Neural cell (in vitro differentiated cells): Measurements from ENCODE around the gene MAFB. TPM values are rescaled to one million over a fixed set of nuclear protein-coding genes. Genes with fewer than 3 reads are reported as not detected.

Experiments used
- H2AFZ ChIP-seq: fragments of 200-600, 300-800 bp; sonication (generic), shearing (Covaris generic); 2 replicates; pipeline ENCODE4 v1.6.0; 2014; ENCODE audit warnings: low read depth, mild to moderate bottlenecking, antibody characterized with exemption, low read length, moderate library complexity
- H3F3A ChIP-seq: fragments of 200-600 bp; shearing (Covaris generic); 2 replicates; pipeline ENCODE4 v1.6.1; 2016; ENCODE audit warnings: mild to moderate bottlenecking, moderate library complexity, mixed read lengths, antibody characterized with exemption, low read length; ENCODE audit not compliant: insufficient read depth, poor library complexity, severe bottlenecking
- H3K27ac ChIP-seq: fragments of 200-600, 300-800 bp; sonication (generic), shearing (Covaris generic); 2 replicates; pipeline ENCODE4 v1.5.1; 2014; ENCODE audit warnings: mild to moderate bottlenecking, low read length, moderate library complexity
- H3K27me3 ChIP-seq: fragments of 300-800, 200-600 bp; sonication (generic), shearing (Covaris generic); 2 replicates; pipeline ENCODE4 v1.6.0; 2014; ENCODE audit warnings: mild to moderate bottlenecking, low read depth, low read length, moderate library complexity; ENCODE audit not compliant: insufficient read depth
- H3K36me3 ChIP-seq: fragments of 300-800, 200-600 bp; sonication (generic), shearing (Covaris generic); 2 replicates; pipeline ENCODE4 v1.5.1; 2014; ENCODE audit warnings: mild to moderate bottlenecking, antibody characterized with exemption, low read length, moderate library complexity; ENCODE audit not compliant: insufficient read depth
- H3K4me2 ChIP-seq: fragments of 300-800, 200-600 bp; sonication (generic), shearing (Covaris generic); 2 replicates; pipeline ENCODE4 v1.6.0; 2014; ENCODE audit warnings: mild to moderate bottlenecking, low read length
- H3K4me3 ChIP-seq: fragments of 300-800, 200-600 bp; sonication (generic), shearing (Covaris generic); 2 replicates; pipeline ENCODE4 v1.5.1; 2014; ENCODE audit warnings: mild to moderate bottlenecking, low read length, moderate library complexity
- H3K79me2 ChIP-seq: fragments of 200-600 bp; shearing (Covaris generic); replicated peaks from 2 replicates; pipeline ENCODE4 v1.6.0; 2014; ENCODE audit warnings: mild to moderate bottlenecking, low read length, moderate library complexity; ENCODE audit not compliant: insufficient read depth
- H3K9ac ChIP-seq: fragments of 300-800, 200-600 bp; sonication (generic), shearing (Covaris generic); 2 replicates; pipeline ENCODE4 v1.6.1; 2016; ENCODE audit warnings: mild to moderate bottlenecking, low read length, mixed read lengths
- H3K9me2 ChIP-seq: fragments of 200-600 bp; shearing (Covaris generic); 2 replicates; pipeline ENCODE4 v1.6.1; 2016; ENCODE audit warnings: mild to moderate bottlenecking, low read length, mixed read lengths; ENCODE audit not compliant: insufficient read depth
- H3K9me3 ChIP-seq: fragments of 200-600, 300-800 bp; sonication (generic), shearing (Covaris generic); 2 replicates; pipeline ENCODE4 v1.6.1; 2016; ENCODE audit warnings: mild to moderate bottlenecking, mixed run types, low read length, moderate library complexity, mixed read lengths
- H4K20me1 ChIP-seq: fragments of 200-600 bp; shearing (Covaris generic); 2 replicates; pipeline ENCODE4 v1.6.1; 2016; ENCODE audit warnings: mild to moderate bottlenecking, mixed run types; ENCODE audit not compliant: insufficient read depth
- EP300 ChIP-seq: fragments of 450-650 bp; conservative IDR thresholded peaks from 2 replicates; pipeline ENCODE4 v1.6.1; 2014; ENCODE audit warnings: antibody characterized with exemption, mild to moderate bottlenecking, moderate library complexity; ENCODE audit not compliant: poor library complexity, severe bottlenecking
- EZH2 ChIP-seq: fragments of 200-600, 300-800 bp; shearing (Covaris generic), sonication (generic); IDR thresholded peaks from 2 replicates; pipeline ENCODE4 v1.6.1; 2014; ENCODE audit warnings: antibody characterized with exemption, low read length, borderline replicate concordance, mild to moderate bottlenecking; ENCODE audit not compliant: insufficient read depth, poor library complexity, severe bottlenecking
- MXI1 ChIP-seq: fragments of 450-650 bp; conservative IDR thresholded peaks from 2 replicates; pipeline ENCODE4 v1.6.1; 2014; ENCODE audit warnings: antibody characterized with exemption, mild to moderate bottlenecking; ENCODE audit not compliant: poor library complexity, severe bottlenecking
- POLR2AphosphoS5 ChIP-seq: IDR thresholded peaks from 2 replicates; pipeline ENCODE4 v1.6.1; 2012
- RAD21 ChIP-seq: fragments of 450-650 bp; conservative IDR thresholded peaks from 2 replicates; pipeline ENCODE4 v1.6.1; 2014; ENCODE audit warnings: antibody characterized with exemption, mild to moderate bottlenecking, moderate library complexity
- SMC3 ChIP-seq: fragments of 450-650 bp; conservative IDR thresholded peaks from 2 replicates; pipeline ENCODE4 v1.6.1; 2014; ENCODE audit warnings: antibody characterized with exemption, mild to moderate bottlenecking, moderate library complexity; ENCODE audit not compliant: poor library complexity
- TAF1 ChIP-seq: IDR thresholded peaks from 2 replicates; pipeline ENCODE4 v1.6.1; 2012; ENCODE audit warnings: low read depth
- polyA plus RNA-seq: library from polyadenylated mRNA; depleted of rRNA; stranded (reverse); fragments of >200 nt; gene quantifications from 2 replicates; pipeline ENCODE4 v1.2.3, GENCODE V29; 2014
- TF ChIP-seq, protein P1 (sequence below): IDR thresholded peaks from 2 replicates; pipeline ENCODE4 v1.6.1; 2012; ENCODE audit warnings: borderline replicate concordance
- TF ChIP-seq, protein P2 (sequence below): fragments of 450-650 bp; IDR thresholded peaks from 2 replicates; pipeline ENCODE4 v1.5.1; 2014; ENCODE audit warnings: antibody characterized with exemption, mild to moderate bottlenecking, moderate library complexity; ENCODE audit not compliant: poor library complexity, severe bottlenecking

MAFB gene
- polyA plus RNA-seq, 1 donor from 2014 or later, result 5.6 TPM

DNA sequence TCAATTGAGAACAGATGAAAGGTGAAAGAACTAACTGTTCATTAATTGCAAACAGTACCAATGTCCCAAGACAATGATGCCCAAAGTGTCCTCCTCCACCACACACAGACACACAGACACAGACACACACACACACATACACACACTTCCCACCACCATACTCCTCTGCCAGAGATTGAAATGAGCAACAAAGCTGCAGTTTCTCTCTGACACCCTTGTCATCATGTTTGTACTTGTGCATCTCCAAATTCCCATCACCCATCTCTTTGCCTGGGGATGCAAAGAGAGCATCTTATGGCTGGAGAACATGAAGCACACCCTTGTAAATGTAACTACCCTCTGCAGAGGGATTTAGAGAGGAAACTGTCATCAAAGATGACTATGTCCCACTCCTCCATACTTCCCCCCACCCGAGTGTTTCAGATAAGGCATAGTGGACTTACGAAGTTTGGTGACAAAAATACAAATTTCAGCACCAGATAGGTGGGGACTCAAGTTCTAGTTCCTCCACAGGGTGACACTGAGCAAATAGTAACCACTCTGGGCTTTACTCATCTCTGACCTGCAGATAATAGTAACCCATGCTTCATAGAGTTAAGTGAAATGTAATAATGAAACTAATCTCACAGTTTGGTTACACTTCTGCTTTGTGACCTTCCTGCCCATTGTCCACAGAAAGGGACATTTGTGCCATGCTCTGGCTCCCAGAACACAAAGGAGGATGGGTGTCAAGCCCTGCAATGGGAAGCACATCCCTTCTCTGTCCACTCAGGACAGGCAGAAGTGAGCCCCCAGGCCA is 8.7 kb downstream of the MAFB start:
- Histone ChIP-seq H3K36me3 (peaks cover 5% of the 10 kb centered on the region), H3K9me2 (no peaks in the 10 kb centered on the region), H2AFZ (no peak overlapping the region), H3F3A (no peaks in the 10 kb centered on the region), H3K27ac (no peak overlapping the region), H3K4me2 (no peak overlapping the region), H3K27me3 (peaks cover 63% of the 10 kb centered on the region), H4K20me1 (no peaks in the 10 kb centered on the region), H3K79me2 (no peaks in the 10 kb centered on the region), H3K9ac (no peak overlapping the region), H3K9me3 (no peaks in the 10 kb centered on the region), H3K4me3 (no peak overlapping the region)
- no peak for TF ChIP-seq EZH2
- TF ChIP-seq TAF1, result no peak
- no peak for TF ChIP-seq RAD21
- TF ChIP-seq SMC3, result no peak
- no peak for TF ChIP-seq MXI1
- TF ChIP-seq, protein P1, sequence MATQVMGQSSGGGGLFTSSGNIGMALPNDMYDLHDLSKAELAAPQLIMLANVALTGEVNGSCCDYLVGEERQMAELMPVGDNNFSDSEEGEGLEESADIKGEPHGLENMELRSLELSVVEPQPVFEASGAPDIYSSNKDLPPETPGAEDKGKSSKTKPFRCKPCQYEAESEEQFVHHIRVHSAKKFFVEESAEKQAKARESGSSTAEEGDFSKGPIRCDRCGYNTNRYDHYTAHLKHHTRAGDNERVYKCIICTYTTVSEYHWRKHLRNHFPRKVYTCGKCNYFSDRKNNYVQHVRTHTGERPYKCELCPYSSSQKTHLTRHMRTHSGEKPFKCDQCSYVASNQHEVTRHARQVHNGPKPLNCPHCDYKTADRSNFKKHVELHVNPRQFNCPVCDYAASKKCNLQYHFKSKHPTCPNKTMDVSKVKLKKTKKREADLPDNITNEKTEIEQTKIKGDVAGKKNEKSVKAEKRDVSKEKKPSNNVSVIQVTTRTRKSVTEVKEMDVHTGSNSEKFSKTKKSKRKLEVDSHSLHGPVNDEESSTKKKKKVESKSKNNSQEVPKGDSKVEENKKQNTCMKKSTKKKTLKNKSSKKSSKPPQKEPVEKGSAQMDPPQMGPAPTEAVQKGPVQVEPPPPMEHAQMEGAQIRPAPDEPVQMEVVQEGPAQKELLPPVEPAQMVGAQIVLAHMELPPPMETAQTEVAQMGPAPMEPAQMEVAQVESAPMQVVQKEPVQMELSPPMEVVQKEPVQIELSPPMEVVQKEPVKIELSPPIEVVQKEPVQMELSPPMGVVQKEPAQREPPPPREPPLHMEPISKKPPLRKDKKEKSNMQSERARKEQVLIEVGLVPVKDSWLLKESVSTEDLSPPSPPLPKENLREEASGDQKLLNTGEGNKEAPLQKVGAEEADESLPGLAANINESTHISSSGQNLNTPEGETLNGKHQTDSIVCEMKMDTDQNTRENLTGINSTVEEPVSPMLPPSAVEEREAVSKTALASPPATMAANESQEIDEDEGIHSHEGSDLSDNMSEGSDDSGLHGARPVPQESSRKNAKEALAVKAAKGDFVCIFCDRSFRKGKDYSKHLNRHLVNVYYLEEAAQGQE, result no peak
- no peak for TF ChIP-seq POLR2AphosphoS5
- TF ChIP-seq EP300, result no peak
- TF ChIP-seq, protein P2, sequence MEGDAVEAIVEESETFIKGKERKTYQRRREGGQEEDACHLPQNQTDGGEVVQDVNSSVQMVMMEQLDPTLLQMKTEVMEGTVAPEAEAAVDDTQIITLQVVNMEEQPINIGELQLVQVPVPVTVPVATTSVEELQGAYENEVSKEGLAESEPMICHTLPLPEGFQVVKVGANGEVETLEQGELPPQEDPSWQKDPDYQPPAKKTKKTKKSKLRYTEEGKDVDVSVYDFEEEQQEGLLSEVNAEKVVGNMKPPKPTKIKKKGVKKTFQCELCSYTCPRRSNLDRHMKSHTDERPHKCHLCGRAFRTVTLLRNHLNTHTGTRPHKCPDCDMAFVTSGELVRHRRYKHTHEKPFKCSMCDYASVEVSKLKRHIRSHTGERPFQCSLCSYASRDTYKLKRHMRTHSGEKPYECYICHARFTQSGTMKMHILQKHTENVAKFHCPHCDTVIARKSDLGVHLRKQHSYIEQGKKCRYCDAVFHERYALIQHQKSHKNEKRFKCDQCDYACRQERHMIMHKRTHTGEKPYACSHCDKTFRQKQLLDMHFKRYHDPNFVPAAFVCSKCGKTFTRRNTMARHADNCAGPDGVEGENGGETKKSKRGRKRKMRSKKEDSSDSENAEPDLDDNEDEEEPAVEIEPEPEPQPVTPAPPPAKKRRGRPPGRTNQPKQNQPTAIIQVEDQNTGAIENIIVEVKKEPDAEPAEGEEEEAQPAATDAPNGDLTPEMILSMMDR, result no peak

DNA sequence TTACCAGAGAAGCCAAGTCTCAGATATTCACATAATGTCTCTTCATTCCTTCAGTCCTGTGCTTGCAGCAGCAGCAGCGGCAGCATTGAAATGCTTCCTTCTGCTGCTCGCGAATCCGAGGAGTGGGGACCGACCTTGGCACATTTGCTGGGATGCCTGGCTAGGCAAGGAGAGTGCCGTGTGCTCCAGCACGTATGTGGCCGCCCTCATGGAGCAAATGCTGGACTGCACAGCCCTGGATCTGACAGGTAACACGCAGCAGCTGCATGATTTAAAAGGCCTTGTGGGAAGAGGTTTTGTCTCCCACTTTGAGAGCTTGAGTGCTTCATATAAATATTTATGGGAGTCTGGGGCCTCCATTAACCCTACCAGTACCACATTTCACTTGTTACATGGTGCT is 9.9 kb downstream of the MAFB start:
- Histone ChIP-seq H3K9me2 (no peaks in the 10 kb centered on the region), H3K4me2 (peak overlapping the region; percentile 42), H3K27ac (peak overlapping the region; percentile 7), H2AFZ (no peak overlapping the region), H3K4me3 (peak overlapping the region; percentile 45), H4K20me1 (no peaks in the 10 kb centered on the region), H3K9ac (peak overlapping the region; percentile 6), H3F3A (no peaks in the 10 kb centered on the region), H3K79me2 (no peaks in the 10 kb centered on the region), H3K9me3 (no peaks in the 10 kb centered on the region), H3K36me3 (no peaks in the 10 kb centered on the region), H3K27me3 (peaks cover 51% of the 10 kb centered on the region)
- TF ChIP-seq, protein P1, result no peak
- no peak for TF ChIP-seq EZH2
- TF ChIP-seq MXI1, result no peak
- TF ChIP-seq POLR2AphosphoS5, result peak; percentile 32
- TF ChIP-seq, protein P2, result no peak
- peak; percentile 30 for TF ChIP-seq TAF1
- no peak for TF ChIP-seq SMC3
- TF ChIP-seq EP300, result no peak
- TF ChIP-seq RAD21, result peak; percentile 25
